ENCODE measurements around the gene IL18R1. TPM values are rescaled to one million over a fixed set of nuclear protein-coding genes. Genes with fewer than 3 reads are reported as not detected.

Gene IL18R1
- total RNA-seq, 1 experiment from 2014 or later: 0.08 TPM

DNA sequence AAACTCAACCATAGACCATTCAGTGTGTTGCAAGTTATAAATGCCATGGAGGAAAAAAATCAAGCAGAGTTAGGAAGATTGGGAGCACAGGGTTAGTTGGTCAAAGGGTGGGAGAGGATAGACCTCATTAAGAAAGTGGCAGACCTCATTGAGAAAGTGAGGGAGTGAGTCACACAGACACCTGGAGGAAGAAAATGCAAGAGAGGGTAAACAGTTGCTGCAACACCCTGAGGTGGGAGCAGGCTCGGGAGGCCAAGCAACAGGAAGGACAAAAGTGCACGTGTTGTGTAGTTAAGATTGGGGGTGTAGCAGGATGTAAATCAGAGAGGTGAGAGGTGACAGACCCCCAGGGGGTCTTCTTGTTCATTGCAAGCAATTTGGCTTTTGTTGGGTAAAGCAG lies 37.9 kb upstream of the IL18R1 start:
- H3K9me3 ChIP-seq (ENCODE audit: control insufficient read depth, insufficient read depth, low read depth, low read length): no peaks in the 10 kb centered on the region
- intact Hi-C loops (cut with micrococcal nuclease; ENCODE audit: unreplicated experiment) (no loop called here), in situ Hi-C loops (cut with HindIII; ENCODE audit: low pct_unique_long_range_greater_than_20kb, low sequenced_read_pairs) (no loop called here)
- H3K27me3 ChIP-seq (ENCODE audit: control insufficient read depth, insufficient read depth, low read length): no peaks in the 10 kb centered on the region
- POLR2A ChIA-PET: no interaction called here
- TF ChIP-seq POLR2AphosphoS5 (IDR thresholded peaks at IDR 0.05; ENCODE audit: low read depth, low read length) (no peak), TCF7L2 (IDR thresholded peaks at IDR 0.05; ENCODE audit: low read depth, low read length) (no peak), SIN3A (IDR thresholded peaks at IDR 0.05; ENCODE audit: borderline replicate concordance, insufficient read depth, low read depth, low read length) (no peak)
- TF ChIP-seq, protein P1, sequence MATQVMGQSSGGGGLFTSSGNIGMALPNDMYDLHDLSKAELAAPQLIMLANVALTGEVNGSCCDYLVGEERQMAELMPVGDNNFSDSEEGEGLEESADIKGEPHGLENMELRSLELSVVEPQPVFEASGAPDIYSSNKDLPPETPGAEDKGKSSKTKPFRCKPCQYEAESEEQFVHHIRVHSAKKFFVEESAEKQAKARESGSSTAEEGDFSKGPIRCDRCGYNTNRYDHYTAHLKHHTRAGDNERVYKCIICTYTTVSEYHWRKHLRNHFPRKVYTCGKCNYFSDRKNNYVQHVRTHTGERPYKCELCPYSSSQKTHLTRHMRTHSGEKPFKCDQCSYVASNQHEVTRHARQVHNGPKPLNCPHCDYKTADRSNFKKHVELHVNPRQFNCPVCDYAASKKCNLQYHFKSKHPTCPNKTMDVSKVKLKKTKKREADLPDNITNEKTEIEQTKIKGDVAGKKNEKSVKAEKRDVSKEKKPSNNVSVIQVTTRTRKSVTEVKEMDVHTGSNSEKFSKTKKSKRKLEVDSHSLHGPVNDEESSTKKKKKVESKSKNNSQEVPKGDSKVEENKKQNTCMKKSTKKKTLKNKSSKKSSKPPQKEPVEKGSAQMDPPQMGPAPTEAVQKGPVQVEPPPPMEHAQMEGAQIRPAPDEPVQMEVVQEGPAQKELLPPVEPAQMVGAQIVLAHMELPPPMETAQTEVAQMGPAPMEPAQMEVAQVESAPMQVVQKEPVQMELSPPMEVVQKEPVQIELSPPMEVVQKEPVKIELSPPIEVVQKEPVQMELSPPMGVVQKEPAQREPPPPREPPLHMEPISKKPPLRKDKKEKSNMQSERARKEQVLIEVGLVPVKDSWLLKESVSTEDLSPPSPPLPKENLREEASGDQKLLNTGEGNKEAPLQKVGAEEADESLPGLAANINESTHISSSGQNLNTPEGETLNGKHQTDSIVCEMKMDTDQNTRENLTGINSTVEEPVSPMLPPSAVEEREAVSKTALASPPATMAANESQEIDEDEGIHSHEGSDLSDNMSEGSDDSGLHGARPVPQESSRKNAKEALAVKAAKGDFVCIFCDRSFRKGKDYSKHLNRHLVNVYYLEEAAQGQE (IDR thresholded peaks at IDR 0.05; ENCODE audit: insufficient read depth in 1 of 2, low read depth in 2 of 2, low read length in 1 of 2): no peak
- TF ChIP-seq, protein P2, sequence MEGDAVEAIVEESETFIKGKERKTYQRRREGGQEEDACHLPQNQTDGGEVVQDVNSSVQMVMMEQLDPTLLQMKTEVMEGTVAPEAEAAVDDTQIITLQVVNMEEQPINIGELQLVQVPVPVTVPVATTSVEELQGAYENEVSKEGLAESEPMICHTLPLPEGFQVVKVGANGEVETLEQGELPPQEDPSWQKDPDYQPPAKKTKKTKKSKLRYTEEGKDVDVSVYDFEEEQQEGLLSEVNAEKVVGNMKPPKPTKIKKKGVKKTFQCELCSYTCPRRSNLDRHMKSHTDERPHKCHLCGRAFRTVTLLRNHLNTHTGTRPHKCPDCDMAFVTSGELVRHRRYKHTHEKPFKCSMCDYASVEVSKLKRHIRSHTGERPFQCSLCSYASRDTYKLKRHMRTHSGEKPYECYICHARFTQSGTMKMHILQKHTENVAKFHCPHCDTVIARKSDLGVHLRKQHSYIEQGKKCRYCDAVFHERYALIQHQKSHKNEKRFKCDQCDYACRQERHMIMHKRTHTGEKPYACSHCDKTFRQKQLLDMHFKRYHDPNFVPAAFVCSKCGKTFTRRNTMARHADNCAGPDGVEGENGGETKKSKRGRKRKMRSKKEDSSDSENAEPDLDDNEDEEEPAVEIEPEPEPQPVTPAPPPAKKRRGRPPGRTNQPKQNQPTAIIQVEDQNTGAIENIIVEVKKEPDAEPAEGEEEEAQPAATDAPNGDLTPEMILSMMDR (IDR thresholded peaks at IDR 0.05): no peak
- BruUV-seq (replicated peaks): no TSS peak
- no peaks in the 10 kb centered on the region for H3K4me1 ChIP-seq (ENCODE audit: control insufficient read depth, insufficient read depth, low read length)
- CTCF ChIA-PET: no interaction called here
- H3K36me3 ChIP-seq (ENCODE audit: control insufficient read depth, insufficient read depth, low read length): no peaks in the 10 kb centered on the region
- DNase-seq (ENCODE audit: low read depth, low spot score): no peak
- no peak overlapping the region for H3K4me3 ChIP-seq (ENCODE audit: low read depth in 2 of 2, low read length in 2 of 2)
- ATAC-seq: no peak
- H3K27ac ChIP-seq (ENCODE audit: low read length): no peak overlapping the region

DNA sequence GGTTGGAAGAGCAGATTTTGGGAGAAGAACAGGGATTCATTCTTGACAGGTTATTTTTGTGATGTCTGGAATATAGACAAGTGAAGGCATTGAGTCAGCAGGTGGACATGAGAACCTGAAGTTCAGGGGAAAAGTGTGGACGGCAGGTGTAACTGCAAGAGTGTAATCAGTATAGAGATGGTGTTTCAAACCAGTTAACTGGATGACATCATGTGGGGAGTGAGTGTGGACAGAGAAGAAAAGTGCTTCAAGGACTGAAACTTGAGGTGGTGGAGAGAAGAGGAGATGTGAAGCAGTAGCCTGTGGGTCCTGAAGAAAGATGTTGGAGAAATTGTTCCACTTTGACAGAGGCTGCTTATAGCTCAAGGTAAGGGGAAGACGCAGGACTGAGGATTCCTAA lies 37.2 kb upstream of the IL18R1 start:
- no peak for DNase-seq (ENCODE audit: low read depth, low spot score)
- intact Hi-C loops (cut with micrococcal nuclease; ENCODE audit: unreplicated experiment) (no loop called here), in situ Hi-C loops (cut with HindIII; ENCODE audit: low pct_unique_long_range_greater_than_20kb, low sequenced_read_pairs) (no loop called here)
- ChIA-PET POLR2A (no interaction called here), CTCF (no interaction called here)
- ATAC-seq: no peak
- no peaks in the 10 kb centered on the region for H3K36me3 ChIP-seq (ENCODE audit: control insufficient read depth, insufficient read depth, low read length)
- H3K27me3 ChIP-seq (ENCODE audit: control insufficient read depth, insufficient read depth, low read length): no peaks in the 10 kb centered on the region
- no peaks in the 10 kb centered on the region for H3K9me3 ChIP-seq (ENCODE audit: control insufficient read depth, insufficient read depth, low read depth, low read length)
- TF ChIP-seq SIN3A (IDR thresholded peaks at IDR 0.05; ENCODE audit: borderline replicate concordance, insufficient read depth, low read depth, low read length) (no peak), TCF7L2 (IDR thresholded peaks at IDR 0.05; ENCODE audit: low read depth, low read length) (no peak)
- H3K4me3 ChIP-seq (ENCODE audit: low read depth in 2 of 2, low read length in 2 of 2): no peak overlapping the region
- no peak overlapping the region for H3K27ac ChIP-seq (ENCODE audit: low read length)
- BruUV-seq (replicated peaks): no TSS peak
- H3K4me1 ChIP-seq (ENCODE audit: control insufficient read depth, insufficient read depth, low read length): no peaks in the 10 kb centered on the region

DNA sequence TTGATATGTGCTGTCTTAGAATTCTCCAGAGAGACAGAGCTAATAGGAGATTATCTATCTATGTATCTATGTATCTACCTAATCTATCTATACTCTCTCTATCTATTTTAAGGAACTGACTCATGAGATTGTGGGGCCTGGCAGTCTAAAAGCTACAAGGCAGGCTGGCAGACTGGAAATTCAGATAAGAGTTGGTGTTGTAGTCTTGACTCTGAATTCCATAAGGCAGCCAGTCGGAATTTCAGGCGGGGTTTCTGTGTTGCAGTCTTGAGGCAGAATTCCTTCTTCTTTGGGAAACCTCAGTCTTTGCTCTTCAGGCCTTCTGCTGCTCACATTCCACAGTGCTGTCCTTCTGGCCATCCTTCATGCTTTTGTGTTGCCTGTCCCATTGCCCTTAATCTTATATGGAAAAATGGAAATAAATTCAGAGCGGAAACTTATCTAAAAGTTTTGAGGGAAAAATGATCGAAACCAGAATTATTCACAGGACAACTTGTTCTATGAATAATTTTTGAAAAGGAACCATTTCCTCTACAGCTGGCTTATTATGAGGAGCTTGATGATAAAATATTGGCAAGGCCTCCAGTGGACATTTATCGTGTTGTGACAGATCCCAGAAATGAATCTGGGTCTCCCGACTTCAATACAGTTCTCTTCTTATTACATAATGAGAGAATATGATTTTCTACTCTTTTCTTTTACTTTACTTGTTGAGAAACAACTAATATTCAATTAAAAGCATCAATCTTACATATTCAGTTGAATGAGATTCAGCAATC lies 33.5 kb upstream of the IL18R1 start:
- H3K27me3 ChIP-seq (ENCODE audit: control insufficient read depth, insufficient read depth, low read length): no peaks in the 10 kb centered on the region
- in situ Hi-C loops (cut with HindIII; ENCODE audit: low pct_unique_long_range_greater_than_20kb, low sequenced_read_pairs): no loop called here

More for the DNA sequence above, 33.5 kb upstream of the IL18R1 start:
- H3K27ac ChIP-seq (ENCODE audit: low read length): no peak overlapping the region
- DNase-seq (ENCODE audit: low read depth, low spot score) (no peak), ATAC-seq (no peak)
- no peaks in the 10 kb centered on the region for H3K9me3 ChIP-seq (ENCODE audit: control insufficient read depth, insufficient read depth, low read depth, low read length)
- H3K4me1 ChIP-seq (ENCODE audit: control insufficient read depth, insufficient read depth, low read length): no peaks in the 10 kb centered on the region
- no peak overlapping the region for H3K4me3 ChIP-seq (ENCODE audit: low read depth in 2 of 2, low read length in 2 of 2)
- BruUV-seq (replicated peaks): no TSS peak
- TF ChIP-seq, protein P1 (IDR thresholded peaks at IDR 0.05; ENCODE audit: insufficient read depth in 1 of 2, low read depth in 2 of 2, low read length in 1 of 2): no peak
- TF ChIP-seq, protein P2 (IDR thresholded peaks at IDR 0.05): no peak
- TF ChIP-seq SIN3A (IDR thresholded peaks at IDR 0.05; ENCODE audit: borderline replicate concordance, insufficient read depth, low read depth, low read length): no peak
- TF ChIP-seq TCF7L2 (IDR thresholded peaks at IDR 0.05; ENCODE audit: low read depth, low read length): no peak
- no peak for TF ChIP-seq POLR2AphosphoS5 (IDR thresholded peaks at IDR 0.05; ENCODE audit: low read depth, low read length)
- intact Hi-C loops (cut with micrococcal nuclease; ENCODE audit: unreplicated experiment): no loop called here
- H3K36me3 ChIP-seq (ENCODE audit: control insufficient read depth, insufficient read depth, low read length): no peaks in the 10 kb centered on the region
- POLR2A ChIA-PET: no interaction called here
- CTCF ChIA-PET: no interaction called here
